Measurements from ENCODE around the gene VEGFC.

The VEGFC gene

DNA sequence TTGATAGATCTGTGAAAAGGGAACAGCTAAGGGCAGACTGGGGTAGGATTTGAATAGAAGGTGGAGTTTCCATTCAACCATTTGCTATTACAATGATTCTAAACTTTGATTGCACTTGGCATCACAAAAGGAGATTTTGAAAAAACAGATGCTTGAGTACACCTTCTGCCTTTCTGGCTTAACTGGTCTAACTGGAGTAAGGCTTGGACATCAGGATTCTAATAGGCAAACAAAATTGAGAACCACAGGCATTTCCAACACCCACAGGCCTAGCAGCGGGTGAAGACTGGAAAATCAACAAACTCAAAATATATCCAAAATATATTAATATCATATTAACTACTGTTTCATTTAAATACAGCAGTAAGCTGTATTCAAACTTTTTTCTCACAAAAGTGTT, 1.9 kb upstream of the VEGFC start:
- Histone ChIP-seq H3K9me3 (ENCODE audit: low read length) (no peaks in the 10 kb centered on the region), H3K27me3 (ENCODE audit: insufficient read depth, low read length) (no peaks in the 10 kb centered on the region), H3K27ac (ENCODE audit: low read depth, low read length, poor library complexity, severe bottlenecking) (no peak overlapping the region), H3K9ac (ENCODE audit: low read length) (no peak overlapping the region), H3K4me2 (ENCODE audit: low read length) (no peak overlapping the region), H3K4me1 (ENCODE audit: insufficient read depth, low read length, severe bottlenecking) (no peaks in the 10 kb centered on the region), H3K9me2 (ENCODE audit: low read depth, low read length) (no peaks in the 10 kb centered on the region), H3K36me3 (ENCODE audit: insufficient read depth, low read length) (no peaks in the 10 kb centered on the region), H4K20me1 (ENCODE audit: insufficient read depth, low read length) (no peaks in the 10 kb centered on the region), H3F3A (ENCODE audit: insufficient read depth, low read length) (no peaks in the 10 kb centered on the region), H3K79me2 (ENCODE audit: insufficient read depth, low read length) (no peaks in the 10 kb centered on the region), H3K4me3 (ENCODE audit: low read depth, low read length, poor library complexity, severe bottlenecking) (no peak overlapping the region), H2AFZ (ENCODE audit: low read length) (no peak overlapping the region)
- TF ChIP-seq, protein P1, sequence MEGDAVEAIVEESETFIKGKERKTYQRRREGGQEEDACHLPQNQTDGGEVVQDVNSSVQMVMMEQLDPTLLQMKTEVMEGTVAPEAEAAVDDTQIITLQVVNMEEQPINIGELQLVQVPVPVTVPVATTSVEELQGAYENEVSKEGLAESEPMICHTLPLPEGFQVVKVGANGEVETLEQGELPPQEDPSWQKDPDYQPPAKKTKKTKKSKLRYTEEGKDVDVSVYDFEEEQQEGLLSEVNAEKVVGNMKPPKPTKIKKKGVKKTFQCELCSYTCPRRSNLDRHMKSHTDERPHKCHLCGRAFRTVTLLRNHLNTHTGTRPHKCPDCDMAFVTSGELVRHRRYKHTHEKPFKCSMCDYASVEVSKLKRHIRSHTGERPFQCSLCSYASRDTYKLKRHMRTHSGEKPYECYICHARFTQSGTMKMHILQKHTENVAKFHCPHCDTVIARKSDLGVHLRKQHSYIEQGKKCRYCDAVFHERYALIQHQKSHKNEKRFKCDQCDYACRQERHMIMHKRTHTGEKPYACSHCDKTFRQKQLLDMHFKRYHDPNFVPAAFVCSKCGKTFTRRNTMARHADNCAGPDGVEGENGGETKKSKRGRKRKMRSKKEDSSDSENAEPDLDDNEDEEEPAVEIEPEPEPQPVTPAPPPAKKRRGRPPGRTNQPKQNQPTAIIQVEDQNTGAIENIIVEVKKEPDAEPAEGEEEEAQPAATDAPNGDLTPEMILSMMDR (IDR thresholded peaks at IDR 0.05; ENCODE audit: low read length) = no peak
- TF ChIP-seq EZH2 (IDR thresholded peaks at IDR 0.05; ENCODE audit: borderline replicate concordance, low read length) = no peak

DNA sequence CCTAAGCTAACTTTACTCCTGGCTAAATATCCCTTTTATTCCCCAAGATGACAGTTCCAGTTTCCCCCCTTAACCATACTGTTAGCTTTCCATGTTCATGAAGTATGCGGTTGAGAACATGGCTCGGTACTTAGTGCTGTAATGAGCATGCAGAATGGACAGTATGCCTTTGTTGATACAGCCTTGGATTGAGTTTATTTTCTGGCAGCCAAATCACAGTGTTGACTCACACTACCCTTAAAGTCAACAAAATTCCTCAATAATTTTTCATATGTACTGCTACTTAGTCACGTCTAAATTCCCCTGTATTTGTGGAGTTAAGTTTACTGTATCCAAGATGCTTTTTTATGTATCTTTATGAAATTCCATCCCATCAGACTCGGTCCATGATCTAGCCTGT, 1.4 kb upstream of the VEGFC start:
- Histone ChIP-seq H3K4me3 (ENCODE audit: low read depth, low read length, poor library complexity, severe bottlenecking) (no peak overlapping the region), H3K27ac (ENCODE audit: low read depth, low read length, poor library complexity, severe bottlenecking) (no peak overlapping the region), H2AFZ (ENCODE audit: low read length) (no peak overlapping the region), H3K36me3 (ENCODE audit: insufficient read depth, low read length) (no peaks in the 10 kb centered on the region), H3K79me2 (ENCODE audit: insufficient read depth, low read length) (no peaks in the 10 kb centered on the region), H3F3A (ENCODE audit: insufficient read depth, low read length) (no peaks in the 10 kb centered on the region), H4K20me1 (ENCODE audit: insufficient read depth, low read length) (no peaks in the 10 kb centered on the region), H3K4me2 (ENCODE audit: low read length) (no peak overlapping the region), H3K9me3 (ENCODE audit: low read length) (no peaks in the 10 kb centered on the region), H3K9me2 (ENCODE audit: low read depth, low read length) (no peaks in the 10 kb centered on the region), H3K27me3 (ENCODE audit: insufficient read depth, low read length) (no peaks in the 10 kb centered on the region), H3K4me1 (ENCODE audit: insufficient read depth, low read length, severe bottlenecking) (no peaks in the 10 kb centered on the region), H3K9ac (ENCODE audit: low read length) (no peak overlapping the region)
- TF ChIP-seq, protein P1 (IDR thresholded peaks at IDR 0.05; ENCODE audit: low read length) = no peak
- TF ChIP-seq EZH2 (IDR thresholded peaks at IDR 0.05; ENCODE audit: borderline replicate concordance, low read length) = no peak

DNA sequence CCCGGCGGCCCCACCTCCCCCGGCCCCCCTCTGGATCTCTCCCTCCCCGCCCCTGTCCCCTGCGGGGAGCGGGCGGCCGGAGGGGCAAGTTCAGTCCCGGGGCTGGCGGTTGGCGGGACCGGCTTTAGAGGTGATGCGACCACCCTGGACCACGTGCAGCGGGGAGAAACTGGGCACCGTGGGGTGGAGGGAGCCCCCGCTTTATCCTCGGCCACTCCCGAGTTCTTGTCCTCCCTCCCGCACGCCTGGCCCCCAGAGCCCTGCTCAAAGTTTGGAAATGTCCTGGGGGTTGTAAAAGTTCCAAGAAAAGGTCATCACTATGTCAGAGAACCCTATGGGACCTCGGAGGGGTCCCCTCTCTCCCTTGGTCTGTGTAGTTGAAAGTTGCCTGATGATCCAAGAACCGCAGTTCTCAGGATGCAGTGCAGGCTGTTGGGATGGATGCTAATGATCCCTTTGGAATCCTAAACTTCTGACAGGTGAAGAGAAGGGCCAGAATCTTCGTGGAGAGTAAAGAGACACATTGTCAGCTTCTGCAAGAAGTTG, 411 bp upstream of the VEGFC start:
- Histone ChIP-seq H3F3A (ENCODE audit: insufficient read depth, low read length) (no peaks in the 10 kb centered on the region), H3K4me1 (ENCODE audit: insufficient read depth, low read length, severe bottlenecking) (no peaks in the 10 kb centered on the region), H3K9ac (ENCODE audit: low read length) (no peak overlapping the region), H3K27ac (ENCODE audit: low read depth, low read length, poor library complexity, severe bottlenecking) (no peak overlapping the region), H2AFZ (ENCODE audit: low read length) (no peak overlapping the region), H3K9me3 (ENCODE audit: low read length) (no peaks in the 10 kb centered on the region), H3K4me2 (ENCODE audit: low read length) (no peak overlapping the region), H3K27me3 (ENCODE audit: insufficient read depth, low read length) (no peaks in the 10 kb centered on the region), H3K79me2 (ENCODE audit: insufficient read depth, low read length) (no peaks in the 10 kb centered on the region), H4K20me1 (ENCODE audit: insufficient read depth, low read length) (no peaks in the 10 kb centered on the region), H3K4me3 (ENCODE audit: low read depth, low read length, poor library complexity, severe bottlenecking) (no peak overlapping the region), H3K9me2 (ENCODE audit: low read depth, low read length) (no peaks in the 10 kb centered on the region), H3K36me3 (ENCODE audit: insufficient read depth, low read length) (no peaks in the 10 kb centered on the region)
- no peak for TF ChIP-seq EZH2 (IDR thresholded peaks at IDR 0.05; ENCODE audit: borderline replicate concordance, low read length)
- TF ChIP-seq, protein P1 (IDR thresholded peaks at IDR 0.05; ENCODE audit: low read length) = no peak

All from OCI-LY1 (cell line).